GM12878 (cell line): ENCODE measurements around the gene RBMS3. TPM values are rescaled to one million over a fixed set of nuclear protein-coding genes. Genes with fewer than 3 reads are reported as not detected.

Source experiments
- ATAC-seq: fragments of 200-7000 bp; cut with Tn5 transposase; 3 replicates; pipeline ENCODE4 v1.9.1; 2020; ENCODE audit warnings: mild to moderate bottlenecking, moderate library complexity
- BruUV-seq: library from RNA; stranded (reverse); fragments of 400-500 nt; replicated peaks from 2 replicates; lab custom pipeline; 2021; lab: Mats Ljungman, UMichigan
- CTCF ChIA-PET: fragments of 300-600 bp; sonication (Branson Sonifier 250); formaldehyde crosslinking; extraction: SDS; loops from one replicate; lab custom pipeline; 2021; ENCODE audit warnings: inconsistent platforms; lab: Yijun Ruan, JAX
- POLR2A ChIA-PET: fragments of 350-600 bp; formaldehyde crosslinking; extraction: SDS; loops from one replicate; lab custom pipeline; 2021; ENCODE audit warnings: inconsistent platforms; lab: Charles Lee
- RAD21 ChIA-PET: fragments of 300-600 bp; sonication (Branson Sonifier 250); formaldehyde crosslinking; loops from one replicate; lab custom pipeline; 2023; ENCODE audit warnings: antibody characterized with exemption; ENCODE audit not compliant: unreplicated experiment; lab: Charles Lee
- SMC1A ChIA-PET: fragments of 300-600 bp; sonication (Branson Sonifier 250); formaldehyde crosslinking; loops from one replicate; lab custom pipeline; 2023; ENCODE audit not compliant: unreplicated experiment, uncharacterized antibody; lab: Charles Lee
- DNase-seq: peaks from one replicate; pipeline ENCODE4 v3.0.0-alpha.2; 2011; ENCODE audit warnings: low read depth, low spot score
- FAIRE-seq: peaks from 3 replicates; lab custom pipeline; 2011; peaks lifted over from hg19 to GRCh38; lab: Jason Lieb, UNC
- H2AFZ ChIP-seq: 2 replicates; pipeline ENCODE4 v1.6.0; 2011; ENCODE audit warnings: low read depth, low read length, control low read depth; ENCODE audit not compliant: control insufficient read depth
- H3K27ac ChIP-seq: 2 replicates; pipeline ENCODE4 v1.5.1; 2011; ENCODE audit warnings: control low read depth; ENCODE audit not compliant: control insufficient read depth, insufficient read depth
- H3K27me3 ChIP-seq, 2 experiments: replicated peaks in 1 of 2; 2 replicates each; pipeline versions ENCODE4 v1.6.0 to v1.6.1; 2011; ENCODE audit warnings: low read length in 1 of 2; ENCODE audit not compliant: control insufficient read depth in 2 of 2, insufficient read depth in 2 of 2
- H3K36me3 ChIP-seq, 2 experiments: 2 replicates each; pipeline ENCODE4 v1.5.1; 2011; ENCODE audit warnings: low read length in 1 of 2; ENCODE audit not compliant: control insufficient read depth in 2 of 2, insufficient read depth in 2 of 2
- H3K4me1 ChIP-seq: 2 replicates; pipeline ENCODE4 v1.6.1; 2011; ENCODE audit warnings: mild to moderate bottlenecking, low read length, moderate library complexity, mixed read lengths; ENCODE audit not compliant: control insufficient read depth, insufficient read depth
- H3K4me2 ChIP-seq: 2 replicates; pipeline ENCODE4 v1.6.0; 2011; ENCODE audit warnings: control low read depth; ENCODE audit not compliant: control insufficient read depth, insufficient read depth
- H3K4me3 ChIP-seq: fragments of 200-600 bp; sonication (generic); 2 replicates; pipeline ENCODE4 v1.5.1; 2016
- H3K79me2 ChIP-seq: 2 replicates; pipeline ENCODE4 v1.6.0; 2011; ENCODE audit warnings: low read length; ENCODE audit not compliant: control insufficient read depth, insufficient read depth
- H3K9ac ChIP-seq: 2 replicates; pipeline ENCODE4 v1.8.0; 2011; ENCODE audit warnings: low read length, control low read depth, mixed read lengths; ENCODE audit not compliant: control insufficient read depth, insufficient read depth
- H3K9me3 ChIP-seq: replicated peaks from 3 replicates; pipeline ENCODE4 v1.5.1; 2011; ENCODE audit warnings: mild to moderate bottlenecking, low read length; ENCODE audit not compliant: control insufficient read depth, insufficient read depth
- H4K20me1 ChIP-seq: 2 replicates; pipeline ENCODE4 v1.6.0; 2011; ENCODE audit not compliant: control insufficient read depth, insufficient read depth
- ATF3 ChIP-seq: IDR thresholded peaks from 2 replicates; pipeline ENCODE4 v1.6.1; 2011; ENCODE audit warnings: low read depth, mild to moderate bottlenecking, low read length, moderate library complexity, borderline replicate concordance; ENCODE audit errors: extremely low read depth
- MYC ChIP-seq: IDR thresholded peaks from 2 replicates; pipeline ENCODE4 v1.6.1; 2011; ENCODE audit warnings: mild to moderate bottlenecking, low read length, moderate library complexity, inconsistent platforms; ENCODE audit not compliant: insufficient read depth, insufficient replicate concordance, insufficient read length, severe bottlenecking
- RBBP5 ChIP-seq: fragments of 200-600 bp; sonication (generic); conservative IDR thresholded peaks from 2 replicates; pipeline ENCODE4 v1.6.1; 2016
- in situ Hi-C: fragments of 300-500 bp; cut with MboI; formaldehyde crosslinking; loops from 9 replicates; pipeline ENCODE4 v1.14.3; 2018; ENCODE audit warnings: mixed read lengths
- intact Hi-C: fragments of 100-400 bp; cut with micrococcal nuclease; formaldehyde crosslinking; loops from one replicate; pipeline ENCODE4 v1.14.2; 2022; ENCODE audit not compliant: unreplicated experiment
- polyA plus RNA-seq, 11 experiments: library from polyadenylated mRNA; depleted of rRNA in 4 of 11; unstranded in 6 of 11; stranded (reverse) in 5 of 11; fragments of >200 nt; fragmentation: Nextera tagmentation in 4 of 11; fragmentation: Illumina TruSeq in 1 of 11; extraction: Ambion mirVana in 4 of 11; extraction: Trizol in 1 of 11; gene quantifications; 1 replicate in 1 of 11; 2 replicates in 10 of 11; pipeline versions ENCODE4 v1.2.1 to v1.2.3, GENCODE V29; 2011 to 2016; ENCODE audit warnings: inconsistent platforms in 2 of 11, missing spikeins in 2 of 11, low read depth in 1 of 11
- total RNA-seq, 4 experiments: library from RNA; depleted of rRNA in 3 of 4; stranded (reverse); fragments of >200 nt in 3 of 4; fragmentation: Illumina TruSeq in 1 of 4; extraction: Trizol in 1 of 4; gene quantifications; 2 replicates each; pipeline versions ENCODE4 v1.2.1 to v1.2.3, GENCODE V29; 2013 to 2021
- TF ChIP-seq, protein P1 (sequence below): IDR thresholded peaks from 2 replicates; pipeline ENCODE4 v1.6.1; 2012; ENCODE audit warnings: low read depth, low read length, improper control_type of control experiment
- TF ChIP-seq, protein P2 (sequence below): fragments of 450-650 bp; IDR thresholded peaks from 2 replicates; pipeline ENCODE4 v1.6.1; 2018; ENCODE audit warnings: mild to moderate bottlenecking, low read depth, moderate library complexity; ENCODE audit not compliant: partially characterized antibody

RBMS3 gene
- total and polyA plus RNA-seq, 10 of the 15 experiments (the other 5 are each of a cell fraction or from before 2014, with no cell fraction given): 0.79 to 4.7 (median 3.1) TPM

- Histone ChIP-seq H2AFZ (no peak overlapping the region), H3K4me1 (no peaks in the 10 kb centered on the region), H4K20me1 (no peaks in the 10 kb centered on the region), H3K4me2 (no peak overlapping the region), H3K27me3 (no peaks in the 10 kb centered on the region), H3K9me3 (no peaks in the 10 kb centered on the region), H3K27ac (no peak overlapping the region), H3K36me3 (no peaks in the 10 kb centered on the region), H3K79me2 (no peaks in the 10 kb centered on the region), H3K9ac (no peak overlapping the region), H3K4me3 (no peak overlapping the region)
- in situ Hi-C loops (no loop called here), intact Hi-C loops (no loop called here)
- ChIA-PET CTCF (no interaction called here), SMC1A (no interaction called here), POLR2A (no interaction called here), RAD21 (no interaction called here)
- DNase-seq (no peak), FAIRE-seq (no peak), ATAC-seq (no peak)
- TF ChIP-seq, protein P1, sequence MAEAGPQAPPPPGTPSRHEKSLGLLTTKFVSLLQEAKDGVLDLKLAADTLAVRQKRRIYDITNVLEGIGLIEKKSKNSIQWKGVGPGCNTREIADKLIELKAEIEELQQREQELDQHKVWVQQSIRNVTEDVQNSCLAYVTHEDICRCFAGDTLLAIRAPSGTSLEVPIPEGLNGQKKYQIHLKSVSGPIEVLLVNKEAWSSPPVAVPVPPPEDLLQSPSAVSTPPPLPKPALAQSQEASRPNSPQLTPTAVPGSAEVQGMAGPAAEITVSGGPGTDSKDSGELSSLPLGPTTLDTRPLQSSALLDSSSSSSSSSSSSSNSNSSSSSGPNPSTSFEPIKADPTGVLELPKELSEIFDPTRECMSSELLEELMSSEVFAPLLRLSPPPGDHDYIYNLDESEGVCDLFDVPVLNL: no peak
- no peak for TF ChIP-seq ATF3
- no peak for TF ChIP-seq MYC
- TF ChIP-seq, protein P2, sequence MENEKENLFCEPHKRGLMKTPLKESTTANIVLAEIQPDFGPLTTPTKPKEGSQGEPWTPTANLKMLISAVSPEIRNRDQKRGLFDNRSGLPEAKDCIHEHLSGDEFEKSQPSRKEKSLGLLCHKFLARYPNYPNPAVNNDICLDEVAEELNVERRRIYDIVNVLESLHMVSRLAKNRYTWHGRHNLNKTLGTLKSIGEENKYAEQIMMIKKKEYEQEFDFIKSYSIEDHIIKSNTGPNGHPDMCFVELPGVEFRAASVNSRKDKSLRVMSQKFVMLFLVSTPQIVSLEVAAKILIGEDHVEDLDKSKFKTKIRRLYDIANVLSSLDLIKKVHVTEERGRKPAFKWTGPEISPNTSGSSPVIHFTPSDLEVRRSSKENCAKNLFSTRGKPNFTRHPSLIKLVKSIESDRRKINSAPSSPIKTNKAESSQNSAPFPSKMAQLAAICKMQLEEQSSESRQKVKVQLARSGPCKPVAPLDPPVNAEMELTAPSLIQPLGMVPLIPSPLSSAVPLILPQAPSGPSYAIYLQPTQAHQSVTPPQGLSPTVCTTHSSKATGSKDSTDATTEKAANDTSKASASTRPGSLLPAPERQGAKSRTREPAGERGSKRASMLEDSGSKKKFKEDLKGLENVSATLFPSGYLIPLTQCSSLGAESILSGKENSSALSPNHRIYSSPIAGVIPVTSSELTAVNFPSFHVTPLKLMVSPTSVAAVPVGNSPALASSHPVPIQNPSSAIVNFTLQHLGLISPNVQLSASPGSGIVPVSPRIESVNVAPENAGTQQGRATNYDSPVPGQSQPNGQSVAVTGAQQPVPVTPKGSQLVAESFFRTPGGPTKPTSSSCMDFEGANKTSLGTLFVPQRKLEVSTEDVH: no peak
- TF ChIP-seq RBBP5: no peak
- BruUV-seq: no TSS peak
These were observed 329.9 kb downstream of the RBMS3 start for GRCh38 chr3:29610781-29611180.
